NCI-H1048 (cell line): Measurements from ENCODE around the gene MACROD2.

Experiments
- DNase-seq: peaks from one replicate; lab custom pipeline; 2025; lab: John Stamatoyannopoulos, UW

Gene MACROD2

GRCh38 chr20:14583413-14583812 is 588.1 kb downstream of the MACROD2 start:
- DNase-seq: no peak

GRCh38 chr20:14589383-14589782 is 594.1 kb downstream of the MACROD2 start:
- no peak for DNase-seq

GRCh38 chr20:14595051-14595450 is 599.7 kb downstream of the MACROD2 start:
- DNase-seq: no peak

GRCh38 chr20:14597206-14597715 is 601.9 kb downstream of the MACROD2 start:
- no peak for DNase-seq

GRCh38 chr20:14599613-14600012 is 604.3 kb downstream of the MACROD2 start:
- no peak for DNase-seq

- no peak for DNase-seq
Measured at GRCh38 chr20:14600527-14600926, 605.2 kb downstream of the MACROD2 start.

- no peak for DNase-seq
Measured at GRCh38 chr20:14604143-14604542, 608.8 kb downstream of the MACROD2 start.

GRCh38 chr20:14609328-14610221 is 614.3 kb downstream of the MACROD2 start:
- DNase-seq: no peak

- DNase-seq: no peak
Measured at GRCh38 chr20:14611479-14611878, 616.2 kb downstream of the MACROD2 start.

- DNase-seq: no peak
Measured at GRCh38 chr20:14612391-14612790, 617.1 kb downstream of the MACROD2 start.

- DNase-seq: no peak
Measured at GRCh38 chr20:14616003-14616402, 620.7 kb downstream of the MACROD2 start.

GRCh38 chr20:14617123-14617522 is 621.8 kb downstream of the MACROD2 start:
- DNase-seq: no peak

- no peak for DNase-seq
Measured at GRCh38 chr20:14619411-14619810, 624.1 kb downstream of the MACROD2 start.

GRCh38 chr20:14622796-14623195 is 627.5 kb downstream of the MACROD2 start:
- no peak for DNase-seq

- DNase-seq: no peak
Measured at GRCh38 chr20:14631011-14631410, 635.7 kb downstream of the MACROD2 start.

- no peak for DNase-seq
Measured at GRCh38 chr20:14632906-14633305, 637.6 kb downstream of the MACROD2 start.

GRCh38 chr20:14633507-14633906 is 638.2 kb downstream of the MACROD2 start:
- no peak for DNase-seq

- DNase-seq: no peak
Measured at GRCh38 chr20:14634665-14635064, 639.3 kb downstream of the MACROD2 start.

GRCh38 chr20:14637441-14637840 is 642.1 kb downstream of the MACROD2 start:
- no peak for DNase-seq

GRCh38 chr20:14643146-14643545 is 647.8 kb downstream of the MACROD2 start:
- DNase-seq: no peak

GRCh38 chr20:14643556-14643955 is 648.2 kb downstream of the MACROD2 start:
- no peak for DNase-seq

GRCh38 chr20:14644306-14645097 is 649.2 kb downstream of the MACROD2 start:
- no peak for DNase-seq

GRCh38 chr20:14647016-14647415 is 651.7 kb downstream of the MACROD2 start:
- DNase-seq: no peak
